ENCODE results near the gene MYLK3.

- no peak for TF ChIP-seq CTCF (IDR thresholded peaks at IDR 0.05)
- TF ChIP-seq POLR2A (IDR thresholded peaks at IDR 0.05), result no peak
Observed at GRCh38 chr16:46772463-46772862, 24.3 kb upstream of the MYLK3 start.

All from right lobe of liver (tissue), 4 donors.